HK-2 (cell line): ENCODE results near the gene HPS5.
"Not testable (repeated sequence)": the region's sequence is repeated elsewhere in the genome, so short reads cannot be mapped to it uniquely, and the experiment has no call there.

Source experiments
- DNase-seq: peaks from one replicate; pipeline ENCODE4 v3.0.0-alpha.2; 2018; ENCODE audit not compliant: unreplicated experiment

The HPS5 gene

GRCh38 chr11:18321969-18322711, at the start of gene HPS5, which contains the start of gene GTF2H1:
TSS of gene HPS5 (minus strand) at chr11:18322140. CDS start at chr11:18317858, 4,282 bp downstream.
TSS of gene GTF2H1 (plus strand) at chr11:18322567. CDS start at chr11:18333075, 10,508 bp downstream.
- DNase-seq: peak; percentile 87

DNA sequence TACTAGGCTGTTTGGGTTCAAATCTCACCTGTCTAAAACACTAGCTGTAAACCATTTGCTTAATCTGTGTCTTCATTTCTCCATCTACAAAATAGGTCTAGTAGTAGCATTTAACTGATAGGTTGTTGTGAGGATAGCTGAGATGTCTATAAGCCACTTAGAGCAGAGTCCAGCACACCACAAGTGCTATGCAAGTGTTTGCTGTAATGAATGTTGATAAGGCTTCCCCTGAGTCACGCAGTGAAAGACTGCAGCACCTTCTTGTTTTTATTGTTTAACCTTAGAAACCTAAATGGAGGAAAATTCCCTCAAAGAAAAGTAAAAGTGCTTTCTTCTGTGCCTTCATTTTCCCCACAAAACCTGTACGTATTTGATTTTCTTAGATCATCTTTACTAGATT, 49.3 kb upstream of the HPS5 start:
- no peak for DNase-seq

- no peak for DNase-seq
Observed at GRCh38 chr11:18369398-18369797, 47.5 kb upstream of the HPS5 start.

GRCh38 chr11:18368221-18368620, 46.3 kb upstream of the HPS5 start:
- DNase-seq: no peak

DNA sequence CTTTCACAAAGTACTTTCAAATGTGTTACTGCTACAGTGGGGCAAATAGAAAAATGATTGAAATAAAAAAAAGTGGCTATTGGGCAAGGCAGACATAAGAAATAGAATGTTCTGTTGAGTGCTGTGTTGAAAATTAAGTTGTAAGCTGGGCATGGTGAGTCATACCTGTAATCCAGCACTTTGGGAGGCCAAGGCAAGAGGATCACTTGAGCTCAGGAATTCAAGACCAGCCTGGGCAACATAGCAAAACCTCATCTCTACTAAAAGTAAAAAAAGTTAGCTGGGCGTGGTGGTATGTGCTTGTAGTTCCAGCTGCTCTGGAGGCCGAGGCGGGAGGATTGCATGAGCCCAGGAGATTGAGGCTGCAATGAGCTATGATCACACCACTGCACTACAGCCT, 45.5 kb upstream of the HPS5 start:
- DNase-seq: no peak

- no peak for DNase-seq
Observed at GRCh38 chr11:18366286-18366685, 44.3 kb upstream of the HPS5 start.

- no peak for DNase-seq
Observed at GRCh38 chr11:18365741-18366140, 43.8 kb upstream of the HPS5 start.

GRCh38 chr11:18364495-18365073, 42.6 kb upstream of the HPS5 start:
- no peak for DNase-seq

DNA sequence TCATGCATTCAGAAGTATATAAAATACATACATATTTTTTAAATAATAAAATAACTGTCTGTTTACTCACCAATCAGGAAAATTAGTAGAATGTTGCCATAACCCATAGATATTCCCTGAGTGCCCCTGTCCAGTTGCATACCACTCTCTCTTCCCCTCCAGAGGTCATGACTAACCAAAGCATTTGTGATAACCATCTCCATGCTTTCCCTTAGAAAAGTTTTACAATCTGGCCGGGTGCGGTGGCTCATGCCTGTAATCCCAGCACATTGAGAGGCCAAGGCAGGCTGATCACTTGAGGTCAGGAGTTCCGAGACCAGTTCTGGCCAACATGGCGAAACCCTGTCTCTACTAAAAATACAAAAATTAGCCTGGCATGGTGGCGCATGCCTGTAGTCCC, 39.2 kb upstream of the HPS5 start:
- no peak for DNase-seq

DNA sequence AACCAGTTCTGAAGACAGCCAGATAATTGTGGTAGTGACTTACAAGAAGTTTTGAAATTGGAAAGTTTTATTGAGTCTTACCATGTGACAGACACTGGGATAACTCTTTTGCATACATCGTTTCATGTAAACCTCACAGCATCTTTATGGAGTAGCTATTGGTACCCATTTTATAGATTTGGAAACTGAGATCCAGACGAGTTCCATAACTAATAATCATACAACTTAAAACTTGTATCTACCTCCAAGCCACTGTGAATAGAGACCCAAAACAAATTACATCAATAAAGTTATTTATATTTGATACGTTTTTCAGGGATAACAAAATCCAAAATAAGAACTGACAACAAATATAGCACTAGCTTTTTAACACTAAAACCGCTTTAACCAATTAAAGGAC, 36.7 kb upstream of the HPS5 start:
- DNase-seq: no peak

- no peak for DNase-seq
Observed at GRCh38 chr11:18352581-18352980, 30.6 kb upstream of the HPS5 start.

- no peak for DNase-seq
Observed at GRCh38 chr11:18347471-18348125, 25.7 kb upstream of the HPS5 start.

DNA sequence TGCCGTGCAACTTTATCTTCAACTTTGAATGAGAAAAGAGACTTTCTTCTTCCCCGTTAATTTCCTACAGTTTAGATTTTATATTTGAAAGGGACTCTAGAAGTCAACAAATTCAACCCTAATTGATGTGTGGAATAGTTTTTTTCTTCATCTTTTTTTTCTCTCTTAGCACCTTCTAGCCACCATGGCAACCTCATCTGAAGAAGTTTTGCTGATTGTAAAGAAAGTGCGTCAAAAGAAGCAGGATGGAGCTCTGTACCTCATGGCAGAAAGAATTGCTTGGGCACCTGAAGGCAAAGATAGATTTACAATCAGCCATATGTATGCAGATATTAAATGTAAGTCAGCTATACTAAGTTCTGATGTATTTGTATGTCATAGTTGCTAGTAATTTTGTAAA, 11.0 kb upstream of the HPS5 start:
- DNase-seq: no peak

DNA sequence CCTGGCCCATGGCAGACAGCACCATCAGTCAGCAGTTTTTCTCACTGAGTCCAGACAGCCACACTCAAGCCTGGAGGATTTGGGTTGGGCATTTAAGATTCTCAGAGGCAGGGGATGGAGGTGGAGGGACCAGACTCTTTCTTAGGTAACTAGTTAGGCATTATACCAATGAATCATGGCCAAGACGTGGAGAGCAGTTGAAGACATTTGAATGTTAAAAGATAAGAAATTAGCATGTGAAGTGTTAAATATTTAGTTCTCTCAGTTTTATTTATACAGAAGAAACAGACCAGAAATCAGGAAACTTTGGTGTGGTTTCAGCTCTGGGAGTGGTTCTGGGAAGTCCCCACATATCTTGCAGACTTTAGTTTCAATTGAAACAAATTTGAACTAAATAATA, 10.4 kb upstream of the HPS5 start:
- no peak for DNase-seq

DNA sequence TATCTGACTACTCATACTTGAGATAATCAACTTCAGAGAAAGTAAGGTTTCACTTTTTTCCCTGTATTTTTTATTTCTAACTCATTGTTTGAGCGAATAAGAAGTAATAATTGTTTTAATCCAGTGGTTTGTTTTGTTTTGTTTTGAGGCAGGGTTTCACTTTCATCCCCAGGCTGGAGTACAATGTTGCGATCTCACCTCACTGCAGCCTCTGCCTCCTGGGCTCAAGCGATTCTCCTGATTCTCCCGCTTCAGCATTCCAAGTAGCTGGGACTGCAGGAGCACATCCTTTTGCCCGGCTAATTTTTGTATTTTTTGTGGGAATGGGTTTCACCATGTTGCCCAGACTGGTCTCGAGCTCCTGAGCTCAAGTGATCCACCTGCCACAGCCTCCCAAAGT, 9.0 kb upstream of the HPS5 start:
- no peak for DNase-seq

DNA sequence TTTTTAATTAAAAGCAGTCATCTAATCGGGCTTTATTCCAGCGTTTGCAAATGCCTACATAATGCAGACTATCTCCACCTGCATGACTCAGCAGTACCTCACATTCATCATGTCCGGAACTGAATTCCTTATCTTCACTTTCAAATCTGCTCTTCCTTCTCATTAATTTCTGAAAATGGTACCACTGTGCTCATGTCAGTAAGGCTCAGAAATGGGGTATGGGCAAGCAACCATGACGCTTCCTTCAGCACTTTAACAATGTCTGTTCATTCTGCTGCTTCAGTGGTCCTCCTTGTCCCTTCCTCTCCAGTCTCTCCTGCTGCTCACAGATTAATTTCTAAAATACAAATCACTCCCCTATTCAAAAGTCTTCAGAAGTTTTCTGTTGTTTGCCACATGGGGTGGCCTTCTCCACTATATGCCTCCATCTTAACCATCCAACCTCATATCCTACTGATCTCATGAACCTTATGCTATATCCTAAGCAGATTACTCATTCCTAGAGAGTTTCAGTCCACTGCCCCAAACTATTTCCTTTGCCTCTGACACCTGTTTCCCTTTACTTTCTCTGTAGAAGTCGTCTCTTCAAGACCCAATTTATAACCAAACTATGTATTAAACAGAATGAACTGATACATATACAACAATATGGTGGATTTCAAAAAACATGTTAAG, 7.4 kb upstream of the HPS5 start:
- no peak for DNase-seq

DNA sequence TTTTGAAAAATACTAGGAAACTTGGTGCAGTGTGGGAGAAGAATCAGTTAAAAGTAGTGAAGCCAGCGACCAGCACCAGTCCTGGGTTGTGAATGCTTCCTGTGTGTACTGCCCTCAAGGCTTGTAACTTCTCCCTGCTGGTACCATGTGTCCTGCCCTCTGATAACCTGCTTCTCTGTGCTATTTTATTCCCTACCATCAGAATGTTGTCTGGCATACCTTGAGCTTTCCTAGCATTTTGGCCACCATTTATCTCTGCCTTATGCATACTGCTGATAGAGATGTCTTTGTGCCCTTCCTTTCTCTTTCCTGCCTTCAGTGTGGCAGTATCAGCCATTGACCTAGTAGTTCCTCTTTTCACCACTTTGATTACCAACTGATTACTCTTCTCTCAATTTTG, 2.4 kb upstream of the HPS5 start:
- no peak for DNase-seq

DNA sequence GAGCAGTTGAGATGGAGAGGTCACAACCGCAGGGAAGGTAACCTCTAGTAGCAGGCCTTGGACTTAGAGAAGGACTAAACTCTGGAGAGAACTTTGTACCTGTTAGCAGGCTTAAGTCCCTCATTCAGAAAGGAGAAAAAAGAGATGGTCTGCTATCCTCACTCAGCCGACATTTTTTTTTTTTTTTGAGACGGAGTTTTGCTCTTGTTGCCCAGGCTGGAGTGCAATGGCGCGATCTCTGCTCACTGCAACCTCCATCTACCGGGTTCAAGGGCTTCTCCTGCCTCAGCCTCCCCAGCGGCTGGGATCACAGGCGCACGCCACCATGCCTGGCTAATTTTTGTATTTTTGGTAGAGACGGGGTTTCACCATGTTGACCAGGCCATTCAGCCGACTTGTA, 1.9 kb upstream of the HPS5 start:
- DNase-seq: not testable (repeated sequence)

- no peak for DNase-seq
Observed at GRCh38 chr11:18322818-18323570, 1.1 kb upstream of the HPS5 start.

DNA sequence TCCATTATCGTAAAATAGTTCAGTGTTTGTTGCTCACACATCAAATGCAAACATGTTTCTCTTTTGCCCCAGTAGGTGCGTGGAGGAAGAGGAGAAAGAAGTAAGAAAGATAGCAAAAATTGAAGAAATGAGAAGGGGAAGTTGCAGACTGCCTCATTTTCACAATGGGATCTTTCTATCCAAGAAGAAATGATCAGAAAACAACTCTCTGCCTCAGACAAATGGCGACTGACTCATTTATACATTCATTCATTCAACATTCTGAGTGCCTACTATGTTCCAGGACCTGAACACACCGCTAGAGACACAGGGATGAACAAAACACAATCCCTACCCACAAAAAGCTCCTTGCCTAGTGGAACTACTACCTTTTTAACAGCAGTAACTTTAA, 367 bp downstream of the HPS5 start:
- no peak for DNase-seq

- DNase-seq: no peak
Observed at GRCh38 chr11:18320617-18321016, 1.3 kb downstream of the HPS5 start.

DNA sequence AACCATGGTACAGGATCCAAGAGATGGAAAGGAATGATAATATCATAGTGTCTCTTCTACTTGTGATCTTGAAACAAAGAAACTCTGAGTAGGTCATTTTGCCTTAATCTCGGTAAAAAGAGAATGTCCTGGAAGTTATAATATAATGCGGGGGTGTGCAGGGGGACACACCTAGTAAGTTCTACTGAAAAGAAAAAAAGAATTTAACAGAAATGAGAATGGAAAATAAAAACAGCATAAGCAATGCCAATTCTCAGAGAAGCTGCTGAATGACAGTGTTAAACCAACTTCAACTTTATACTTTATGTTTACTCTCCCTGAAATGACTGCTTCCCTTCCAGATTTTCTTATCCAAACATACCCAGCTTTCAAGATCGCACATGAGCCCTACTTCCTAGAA, 2.0 kb downstream of the HPS5 start:
- no peak for DNase-seq
